ENCODE data around the gene HOXD12.
A peak's percentile ranks its signal among the peaks of the same experiment; 100 is the strongest.

HOXD12 gene

GRCh38 chr2:176081376-176081836 lies 18.2 kb upstream of the HOXD12 start:
- DNase-seq, result no peak

- DNase-seq, result no peak
Observed at GRCh38 chr2:176081837-176082524, 17.6 kb upstream of the HOXD12 start.

- DNase-seq, result no peak
Observed at GRCh38 chr2:176082525-176082823, 17.1 kb upstream of the HOXD12 start.

GRCh38 chr2:176082824-176083751 lies 16.5 kb upstream of the HOXD12 start:
- no peak for DNase-seq

GRCh38 chr2:176083796-176084261 lies 15.8 kb upstream of the HOXD12 start, which contains the start of gene EVX2:
Gene EVX2, minus strand, starts transcription at chr2:176083962. Its CDS starts 186 bp downstream, at chr2:176083776.
- DNase-seq, result no peak

- no peak for DNase-seq
Observed at GRCh38 chr2:176084611-176085119, 14.9 kb upstream of the HOXD12 start.

- DNase-seq, result no peak
Observed at GRCh38 chr2:176085120-176085788, 14.3 kb upstream of the HOXD12 start.

GRCh38 chr2:176085861-176086771 lies 13.5 kb upstream of the HOXD12 start:
- DNase-seq, result peak; percentile 38

- no peak for DNase-seq
Observed at GRCh38 chr2:176087330-176088047, 12.1 kb upstream of the HOXD12 start.

GRCh38 chr2:176088048-176088936 lies 11.3 kb upstream of the HOXD12 start:
- DNase-seq, result peak; percentile 61

- DNase-seq, result no peak
Observed at GRCh38 chr2:176088937-176089842, 10.4 kb upstream of the HOXD12 start.

GRCh38 chr2:176089843-176090395 lies 9.7 kb upstream of the HOXD12 start:
- DNase-seq, result no peak

- DNase-seq, result no peak
Observed at GRCh38 chr2:176090862-176091261, 8.7 kb upstream of the HOXD12 start.

GRCh38 chr2:176091329-176092258 lies 8.0 kb upstream of the HOXD12 start:
- no peak for DNase-seq

- peak; percentile 96 for DNase-seq
Observed at GRCh38 chr2:176092270-176093144, 7.1 kb upstream of the HOXD12 start, which contains the start of gene HOXD13. Gene HOXD13, plus strand, starts transcription at chr2:176092721. Its CDS starts 170 bp downstream, at chr2:176092891.

GRCh38 chr2:176093145-176093897 lies 6.3 kb upstream of the HOXD12 start:
- DNase-seq, result peak; percentile 55
